H9 (cell line): ENCODE results near the gene PSMD6. TPM values are rescaled to one million over a fixed set of nuclear protein-coding genes. Genes with fewer than 3 reads are reported as not detected.

Source experiments
- DNase-seq: peaks from one replicate; pipeline ENCODE4 v3.0.0-alpha.2; 2017
- H2AFZ ChIP-seq: one replicate; pipeline ENCODE4 v1.6.1; 2013; ENCODE audit warnings: mild to moderate bottlenecking, low read length, control low read depth, moderate library complexity
- H2AK5ac ChIP-seq: 2 replicates; pipeline ENCODE4 v1.6.1; 2013; ENCODE audit warnings: low read length, control low read depth, mixed read lengths; ENCODE audit not compliant: insufficient read length
- H2BK120ac ChIP-seq: one replicate; pipeline ENCODE4 v1.6.1; 2013; ENCODE audit warnings: low read depth, mild to moderate bottlenecking, low read length, control low read depth, inconsistent platforms; ENCODE audit not compliant: poor library complexity, severe bottlenecking
- H2BK12ac ChIP-seq: 2 replicates; pipeline ENCODE4 v1.6.1; 2013; ENCODE audit warnings: low read length, control low read depth, mixed read lengths, low read depth; ENCODE audit not compliant: insufficient read length
- H2BK15ac ChIP-seq: 2 replicates; pipeline ENCODE4 v1.6.1; 2013; ENCODE audit warnings: low read depth, low read length, control low read depth
- H2BK20ac ChIP-seq: one replicate; pipeline ENCODE4 v1.6.1; 2013; ENCODE audit warnings: low read depth, mild to moderate bottlenecking, low read length, control low read depth, inconsistent platforms; ENCODE audit not compliant: poor library complexity, severe bottlenecking
- H2BK5ac ChIP-seq: 2 replicates; pipeline ENCODE4 v1.6.1; 2013; ENCODE audit warnings: low read length, control low read depth, mixed read lengths; ENCODE audit not compliant: insufficient read length
- H3K14ac ChIP-seq: 2 replicates; pipeline ENCODE4 v1.6.1; 2013; ENCODE audit warnings: low read length, control low read depth; ENCODE audit not compliant: insufficient read depth
- H3K18ac ChIP-seq: 2 replicates; pipeline ENCODE4 v1.6.1; 2013; ENCODE audit warnings: low read depth, mild to moderate bottlenecking, mixed read lengths, low read length, control low read depth; ENCODE audit not compliant: insufficient read length
- H3K23ac ChIP-seq: 2 replicates; pipeline ENCODE4 v1.6.1; 2013; ENCODE audit warnings: low read length, control low read depth, mixed read lengths, low read depth; ENCODE audit not compliant: insufficient read length
- H3K23me2 ChIP-seq: 2 replicates; pipeline ENCODE4 v1.6.1; 2013; ENCODE audit warnings: low read depth, mild to moderate bottlenecking, mixed read lengths, low read length, control low read depth; ENCODE audit not compliant: insufficient read length, poor library complexity, severe bottlenecking
- H3K27ac ChIP-seq: 2 replicates; pipeline ENCODE4 v1.5.1; 2013; ENCODE audit warnings: low read length, control low read depth, mixed read lengths, low read depth; ENCODE audit not compliant: insufficient read length
- H3K27me3 ChIP-seq: 2 replicates; pipeline ENCODE4 v1.6.1; 2013; ENCODE audit warnings: low read length, control low read depth, inconsistent platforms; ENCODE audit not compliant: insufficient read depth
- H3K4ac ChIP-seq: 2 replicates; pipeline ENCODE4 v1.6.1; 2013; ENCODE audit warnings: low read depth, mild to moderate bottlenecking, control low read depth, inconsistent platforms, low read length, moderate library complexity
- H3K4me1 ChIP-seq: 2 replicates; pipeline ENCODE4 v1.6.1; 2013; ENCODE audit warnings: low read length, control low read depth, inconsistent platforms; ENCODE audit not compliant: insufficient read depth
- H3K4me2 ChIP-seq: 2 replicates; pipeline ENCODE4 v1.6.1; 2013; ENCODE audit warnings: low read length, control low read depth, mixed read lengths; ENCODE audit not compliant: insufficient read length, insufficient read depth
- H3K56ac ChIP-seq: 2 replicates; pipeline ENCODE4 v1.6.1; 2013; ENCODE audit warnings: low read depth, mild to moderate bottlenecking, mixed read lengths, low read length, control low read depth; ENCODE audit not compliant: insufficient read length
- H3K79me1 ChIP-seq: 2 replicates; pipeline ENCODE4 v1.6.1; 2013; ENCODE audit warnings: low read depth, mild to moderate bottlenecking, moderate library complexity, low read length, control low read depth, inconsistent platforms; ENCODE audit not compliant: insufficient read depth, poor library complexity, severe bottlenecking
- H3K79me2 ChIP-seq: 2 replicates; pipeline ENCODE4 v1.6.1; 2013; ENCODE audit warnings: low read length, control low read depth, inconsistent platforms; ENCODE audit not compliant: insufficient read depth
- H3K9ac ChIP-seq: 2 replicates; pipeline ENCODE4 v1.6.1; 2013; ENCODE audit warnings: low read length, control low read depth, mixed read lengths; ENCODE audit not compliant: insufficient read length; ENCODE audit errors: extremely low read depth
- H3K9me3 ChIP-seq: one replicate; pipeline ENCODE4 v1.6.1; 2013; ENCODE audit warnings: low read depth, low read length, inconsistent platforms; ENCODE audit not compliant: control insufficient read depth
- H3T11ph ChIP-seq: one replicate; pipeline ENCODE4 v1.6.1; 2013; ENCODE audit warnings: mild to moderate bottlenecking, low read length, control low read depth, inconsistent platforms
- H4K20me1 ChIP-seq: one replicate; pipeline ENCODE4 v1.6.1; 2013; ENCODE audit not compliant: control insufficient read depth, insufficient read length, insufficient read depth
- H4K5ac ChIP-seq: 2 replicates; pipeline ENCODE4 v1.6.1; 2013; ENCODE audit warnings: low read depth, mild to moderate bottlenecking, mixed read lengths, low read length, control low read depth; ENCODE audit not compliant: insufficient read length
- H4K8ac ChIP-seq: replicated peaks from 2 replicates; pipeline ENCODE4 v1.6.1; 2013; ENCODE audit warnings: low read length, control low read depth, mixed read lengths, low read depth; ENCODE audit not compliant: insufficient read length
- H4K91ac ChIP-seq: 2 replicates; pipeline ENCODE4 v1.6.1; 2013; ENCODE audit warnings: low read depth, mild to moderate bottlenecking, moderate library complexity, mixed read lengths, low read length, control low read depth; ENCODE audit not compliant: insufficient read length
- H3K27ac Mint-ChIP-seq, 3 experiments: 2 replicates in 2 of 3; 3 replicates in 1 of 3; pipeline ENCODE4 v1.8.0; 2020 to 2021; ENCODE audit warnings: mixed read lengths in 3 of 3, mild to moderate bottlenecking in 1 of 3, moderate library complexity in 1 of 3
- H3K27me3 Mint-ChIP-seq: 2 replicates; pipeline ENCODE4 v1.8.0; 2021; ENCODE audit warnings: low read depth, mild to moderate bottlenecking, moderate library complexity, mixed read lengths
- H3K36me3 Mint-ChIP-seq, 3 experiments: 2 replicates in 2 of 3; 3 replicates in 1 of 3; pipeline ENCODE4 v1.8.0; 2020 to 2021; ENCODE audit warnings: low read depth in 3 of 3, mixed read lengths in 3 of 3; ENCODE audit not compliant: insufficient read depth in 1 of 3
- H3K4me1 Mint-ChIP-seq, 2 experiments: 2 replicates each; pipeline ENCODE4 v1.8.0; 2020; ENCODE audit warnings: mixed read lengths in 2 of 2
- H3K4me3 Mint-ChIP-seq, 2 experiments: 2 replicates in 1 of 2; 3 replicates in 1 of 2; pipeline ENCODE4 v1.8.0; 2020 to 2021; ENCODE audit warnings: mild to moderate bottlenecking in 2 of 2, mixed read lengths in 2 of 2, moderate library complexity in 1 of 2
- H3K9me3 Mint-ChIP-seq, 2 experiments: 2 replicates in 1 of 2; 3 replicates in 1 of 2; pipeline ENCODE4 v1.8.0; 2020; ENCODE audit warnings: mild to moderate bottlenecking in 2 of 2, mixed read lengths in 2 of 2, moderate library complexity in 1 of 2
- CTCF ChIP-seq: fragments of 200-600 bp; sonication (generic); conservative IDR thresholded peaks from 3 replicates; pipeline ENCODE4 v1.8.0; 2021; ENCODE audit warnings: antibody characterized with exemption, mild to moderate bottlenecking
- WGBS: extraction: QIAGEN DNeasy Blood & Tissue Kit; methylation state at CpG from one replicate; pipeline ENCODE4 v1.1.7; 2013; ENCODE audit warnings: missing lambda C conversion rate, low lambda C conversion rate, mixed read lengths; ENCODE audit not compliant: insufficient read length; ENCODE audit errors: extremely low coverage; 5-methylcytosine and 5-hydroxymethylcytosine counted together
- total RNA-seq: library from RNA; stranded (reverse); gene quantifications from 2 replicates; pipeline ENCODE4 v1.2.1, GENCODE V29; 2021

Gene PSMD6
- total RNA-seq, 1 experiment from 2014 or later, result 112 TPM

GRCh38 chr3:64042952-64043351 is 19.7 kb upstream of the PSMD6 start:
- no peak for DNase-seq
- Histone ChIP-seq H2BK20ac (no peak overlapping the region), H2BK12ac (no peak overlapping the region), H2BK5ac (no peak overlapping the region), H2BK120ac (no peak overlapping the region), H3K23ac (no peak overlapping the region), H3T11ph (no peak overlapping the region), H3K14ac (no peak overlapping the region), H3K4ac (no peak overlapping the region), H4K20me1 (no peaks in the 10 kb centered on the region), H3K9me3 (no peaks in the 10 kb centered on the region), H3K4me2 (no peak overlapping the region), H3K79me1 (no peaks in the 10 kb centered on the region), H3K27ac (no peak overlapping the region), H3K27me3 (no peaks in the 10 kb centered on the region), H2AFZ (no peak overlapping the region), H2AK5ac (no peak overlapping the region), H3K18ac (no peak overlapping the region), H2BK15ac (no peak overlapping the region), H3K79me2 (no peaks in the 10 kb centered on the region), H4K91ac (no peak overlapping the region), H3K56ac (no peak overlapping the region), H3K4me1 (peaks cover under 1% of the 10 kb centered on the region; the same call in 1 of the 2 replicates), H4K5ac (no peak overlapping the region), H3K9ac (no peak overlapping the region), H4K8ac (no peak overlapping the region), H3K23me2 (no peaks in the 10 kb centered on the region)
- Mint-ChIP-seq H3K4me3 (no peak overlapping the region), H3K36me3 (no peaks in the 10 kb centered on the region), H3K27me3 (peaks cover 8% of the 10 kb centered on the region), H3K4me1 (peaks cover 16 to 18% of the 10 kb centered on the region in 2 experiments), H3K9me3 (no peaks in the 10 kb centered on the region), H3K27ac (no peak overlapping the region)
- WGBS, result no CpG with 5 or more reads among the region's 1 CpG
- TF ChIP-seq CTCF, result no peak
